Coronary artery (tissue), 2 donors: ENCODE data around the gene TNFRSF12A.

Experiments
- DNase-seq: peaks from one replicate; pipeline ENCODE4 v3.0.0-alpha.2; 2017; ENCODE audit warnings: low spot score
- H3K27ac ChIP-seq, 2 donors: fragments of 200-600 bp; sonication (generic); one replicate each; pipeline ENCODE4 v1.5.1; 2016 to 2019
- H3K4me3 ChIP-seq: fragments of 200-600 bp; sonication (generic); 2 replicates; pipeline ENCODE4 v1.5.1; 2016; ENCODE audit warnings: mild to moderate bottlenecking, moderate library complexity
- TF ChIP-seq, protein P1 (sequence below): fragments of 200-600 bp; sonication (generic); IDR thresholded peaks from one replicate; pipeline ENCODE4 v1.5.1; 2019; ENCODE audit warnings: antibody characterized with exemption

Gene TNFRSF12A

DNA sequence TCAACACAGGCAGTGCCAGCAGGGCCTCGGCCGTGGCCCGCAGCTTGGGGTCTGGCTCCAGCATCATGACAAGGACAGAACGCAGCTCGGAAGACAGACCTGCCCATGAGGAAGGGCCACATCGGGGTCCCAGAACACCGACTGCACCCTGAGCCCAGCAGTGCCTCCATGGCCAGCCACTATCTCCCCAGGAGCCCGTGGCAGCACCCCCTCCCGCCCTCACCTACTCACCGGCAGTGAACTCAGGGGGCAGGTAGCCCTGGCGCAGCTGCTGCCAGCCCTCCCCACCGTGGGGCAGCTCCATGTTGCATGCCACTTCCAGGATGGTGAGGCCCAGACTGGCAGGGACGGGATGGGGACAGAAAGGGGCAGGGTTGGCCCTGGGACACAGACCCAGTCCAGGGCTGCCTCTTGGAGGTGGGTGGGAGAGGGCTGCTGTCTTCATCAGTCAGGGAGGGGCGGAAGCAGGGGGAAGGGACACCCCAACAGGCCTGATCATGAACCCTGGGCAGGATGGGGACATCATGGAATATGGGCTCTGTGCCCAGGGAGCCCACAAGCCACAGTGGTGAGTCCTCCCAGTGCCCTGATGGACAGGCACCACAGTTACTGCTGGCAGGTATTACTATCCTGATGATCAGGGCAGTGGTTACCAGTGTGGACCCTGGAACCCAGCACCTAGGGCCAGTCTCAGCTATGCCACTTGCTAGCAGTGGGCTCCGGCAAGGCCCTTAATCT lies 45.7 kb upstream of the TNFRSF12A start:
- TF ChIP-seq, protein P1, sequence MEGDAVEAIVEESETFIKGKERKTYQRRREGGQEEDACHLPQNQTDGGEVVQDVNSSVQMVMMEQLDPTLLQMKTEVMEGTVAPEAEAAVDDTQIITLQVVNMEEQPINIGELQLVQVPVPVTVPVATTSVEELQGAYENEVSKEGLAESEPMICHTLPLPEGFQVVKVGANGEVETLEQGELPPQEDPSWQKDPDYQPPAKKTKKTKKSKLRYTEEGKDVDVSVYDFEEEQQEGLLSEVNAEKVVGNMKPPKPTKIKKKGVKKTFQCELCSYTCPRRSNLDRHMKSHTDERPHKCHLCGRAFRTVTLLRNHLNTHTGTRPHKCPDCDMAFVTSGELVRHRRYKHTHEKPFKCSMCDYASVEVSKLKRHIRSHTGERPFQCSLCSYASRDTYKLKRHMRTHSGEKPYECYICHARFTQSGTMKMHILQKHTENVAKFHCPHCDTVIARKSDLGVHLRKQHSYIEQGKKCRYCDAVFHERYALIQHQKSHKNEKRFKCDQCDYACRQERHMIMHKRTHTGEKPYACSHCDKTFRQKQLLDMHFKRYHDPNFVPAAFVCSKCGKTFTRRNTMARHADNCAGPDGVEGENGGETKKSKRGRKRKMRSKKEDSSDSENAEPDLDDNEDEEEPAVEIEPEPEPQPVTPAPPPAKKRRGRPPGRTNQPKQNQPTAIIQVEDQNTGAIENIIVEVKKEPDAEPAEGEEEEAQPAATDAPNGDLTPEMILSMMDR, result no peak
- Histone ChIP-seq H3K27ac (no peak overlapping the region), H3K4me3 (no peak overlapping the region)
- no peak for DNase-seq

DNA sequence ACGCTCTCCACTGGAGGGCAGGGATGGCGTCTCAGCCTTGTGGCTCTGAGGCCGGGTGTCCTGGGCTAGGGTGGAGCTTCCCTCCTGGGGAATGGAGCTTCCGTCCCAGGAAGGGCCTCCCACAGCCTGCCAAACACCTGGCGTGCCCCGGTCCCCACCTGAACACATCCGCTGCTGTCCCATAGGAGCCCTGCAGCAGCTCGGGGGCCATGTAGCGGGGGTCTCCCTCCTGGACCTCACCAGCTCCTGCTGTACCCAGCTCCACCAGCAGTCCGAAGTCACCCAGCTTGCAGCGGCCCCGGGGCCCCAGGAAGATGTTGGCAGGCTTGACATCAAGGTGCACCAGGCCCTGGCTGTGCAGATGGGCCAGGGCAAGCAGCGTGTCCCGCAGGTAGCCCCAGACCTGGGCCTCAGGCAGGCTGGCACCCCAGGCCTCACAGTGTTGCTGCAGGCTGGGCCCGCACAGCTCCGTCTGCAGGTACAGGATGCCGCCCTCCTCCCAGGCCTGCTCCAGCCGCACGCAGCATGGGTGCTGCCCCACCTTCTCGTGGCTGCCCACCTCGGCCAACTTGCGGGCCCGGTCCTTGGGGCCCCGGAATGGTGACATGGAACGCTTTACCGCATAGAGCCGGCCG lies 44.9 kb upstream of the TNFRSF12A start:
- no peak for DNase-seq
- H3K4me3 ChIP-seq, result no peak overlapping the region
- H3K27ac ChIP-seq, result no peak overlapping the region
- TF ChIP-seq, protein P1, result no peak

DNA sequence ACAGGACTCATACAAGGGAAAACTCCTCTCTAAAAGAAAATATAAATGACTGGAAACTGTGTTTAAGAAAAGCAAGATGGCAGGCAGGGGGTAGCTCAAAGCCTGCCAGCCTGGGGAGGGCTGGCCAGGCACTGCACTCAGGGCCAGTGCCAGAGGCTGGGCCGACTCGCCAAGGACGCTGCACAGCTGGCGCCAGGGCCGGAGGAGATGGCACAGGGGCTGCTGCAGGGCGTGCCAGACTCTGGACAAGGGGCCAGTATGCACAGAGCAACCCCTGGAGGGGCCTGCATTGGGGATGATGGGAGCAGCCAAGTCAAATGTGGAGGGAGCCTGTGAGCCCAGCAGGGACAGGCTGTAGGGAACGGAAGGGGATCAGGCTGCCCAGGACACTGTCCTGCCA lies 44.0 kb upstream of the TNFRSF12A start:
- DNase-seq, result no peak
- no peak overlapping the region for H3K27ac ChIP-seq

DNA sequence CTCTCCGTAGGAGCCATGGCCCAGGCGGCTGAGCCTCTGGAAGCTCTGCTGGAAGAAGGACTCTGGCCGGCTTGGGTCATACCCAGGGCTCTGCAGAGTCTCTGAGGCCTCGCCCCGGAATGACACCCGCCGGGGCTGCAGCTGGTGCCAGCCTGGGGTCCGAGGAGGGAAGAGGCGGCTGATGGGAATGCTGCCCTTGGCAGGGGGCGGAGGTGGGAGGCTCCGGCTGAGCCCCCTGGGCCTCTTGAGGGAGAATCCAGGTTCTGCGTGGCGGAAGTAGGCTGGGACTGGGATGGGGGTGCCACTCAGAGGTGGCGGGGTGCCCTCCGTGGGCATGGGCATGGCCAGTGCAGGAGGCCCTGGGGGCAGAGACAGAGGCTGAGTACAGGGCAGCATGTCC lies 43.5 kb upstream of the TNFRSF12A start:
- no peak overlapping the region for H3K27ac ChIP-seq
- H3K4me3 ChIP-seq, result no peak overlapping the region
- TF ChIP-seq, protein P1, result no peak

More for the DNA sequence above, 44.0 kb upstream of the TNFRSF12A start:
- H3K4me3 ChIP-seq, result no peak overlapping the region
- TF ChIP-seq, protein P1, result no peak

DNA sequence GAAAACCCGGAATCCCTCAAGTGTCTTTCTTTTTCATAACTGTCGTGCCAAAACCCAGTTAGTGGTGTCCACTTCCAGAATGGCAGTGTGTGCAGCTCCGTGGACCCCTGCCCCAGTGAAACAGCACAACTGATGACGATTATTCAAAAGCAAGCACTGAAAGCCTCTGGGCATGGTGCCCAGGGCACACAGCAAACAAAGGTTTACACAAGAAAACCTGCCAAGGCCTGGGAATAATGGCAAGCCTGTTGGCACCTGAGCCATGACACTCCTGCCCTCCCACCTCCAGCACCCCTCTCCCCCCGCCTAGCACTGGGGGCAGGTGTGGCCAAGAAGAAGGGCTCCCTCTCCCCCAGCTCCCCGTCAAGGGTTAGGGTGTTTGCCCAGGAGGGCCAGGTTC lies 42.7 kb upstream of the TNFRSF12A start:
- no peak for DNase-seq
- H3K27ac ChIP-seq, result no peak overlapping the region
- TF ChIP-seq, protein P1, result no peak
- H3K4me3 ChIP-seq, result no peak overlapping the region

More for the DNA sequence above, 43.5 kb upstream of the TNFRSF12A start:
- DNase-seq, result no peak

DNA sequence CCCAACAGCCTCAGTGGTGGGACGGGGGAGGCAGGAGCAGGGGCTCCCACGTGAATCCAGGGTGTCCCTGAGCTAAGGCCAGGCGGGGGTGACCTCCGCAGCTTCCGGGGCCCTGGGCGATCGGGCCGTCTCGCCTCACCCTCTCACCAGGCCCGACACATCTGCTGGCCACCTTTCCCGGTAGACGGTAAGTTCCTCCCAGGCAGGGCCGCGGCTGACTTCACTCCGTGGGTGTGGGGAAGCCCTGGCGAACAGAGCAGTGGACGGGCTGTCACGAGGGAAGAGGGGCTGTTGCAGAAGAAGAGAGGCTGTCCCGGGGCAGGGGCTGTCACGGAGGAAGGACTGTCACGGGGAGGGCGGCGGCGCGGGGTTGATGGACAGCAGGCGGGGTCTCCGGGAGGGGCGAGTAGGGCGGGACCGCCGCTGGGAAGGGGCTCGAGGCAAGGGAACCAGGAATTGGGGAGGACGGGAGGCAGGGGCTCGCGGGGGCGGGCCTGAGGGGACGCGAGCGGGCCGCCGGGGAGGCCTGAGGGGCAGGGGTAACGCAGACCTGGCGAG lies 40.4 kb upstream of the TNFRSF12A start:
- Histone ChIP-seq H3K4me3 (peak overlapping the region; percentile 87), H3K27ac (no peak overlapping the region)
- no peak for DNase-seq
- TF ChIP-seq, protein P1, result no peak
